Erythroblast (primary cell): ENCODE data around the gene TKT.

Experiments
- GATA1 ChIP-seq: IDR thresholded peaks from 2 replicates; pipeline ENCODE4 v1.6.1; 2011; ENCODE audit warnings: low read depth, mild to moderate bottlenecking, control low read depth, low read length, moderate library complexity
- POLR2A ChIP-seq: IDR thresholded peaks from 2 replicates; pipeline ENCODE4 v1.6.1; 2011; ENCODE audit warnings: mild to moderate bottlenecking, low read length

DNA sequence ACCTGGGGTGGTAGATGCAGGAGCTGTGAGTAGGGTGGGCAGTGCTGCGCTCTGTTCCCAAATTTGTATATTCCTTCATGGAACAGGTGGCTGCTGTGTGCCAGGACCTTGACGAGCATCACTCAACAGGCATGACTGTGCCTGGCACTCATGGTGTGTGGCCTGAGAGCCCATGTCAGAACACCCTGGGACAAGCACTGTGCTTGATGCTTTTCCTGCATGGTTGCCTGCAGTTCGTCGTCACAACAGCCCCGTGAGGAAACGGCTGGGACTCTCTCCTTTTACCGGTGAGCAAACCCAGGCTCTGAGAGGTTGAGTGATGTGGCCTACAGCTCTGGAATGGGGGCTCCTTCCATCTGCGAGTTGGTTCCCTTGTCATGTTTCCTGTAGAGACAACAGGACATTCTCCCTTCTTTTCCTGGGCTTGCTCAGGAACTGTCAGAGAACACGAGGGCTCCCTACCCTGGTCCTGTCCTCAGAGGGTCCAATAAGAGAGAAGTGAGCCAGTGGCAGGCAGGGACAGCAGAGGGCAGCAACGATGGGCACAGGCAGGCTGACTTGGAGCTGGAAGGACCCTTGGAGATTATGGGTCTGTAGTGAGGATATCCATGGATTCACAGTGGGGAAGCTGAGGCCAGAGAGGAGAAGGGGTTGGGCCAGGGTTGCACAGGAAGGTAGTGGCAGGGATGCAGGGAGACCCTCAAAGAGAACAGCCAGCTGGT lies 57.4 kb downstream of the TKT start:
- TF ChIP-seq POLR2A (no peak), GATA1 (no peak)
